HL-60/S4 treated with retinoic acid at 250 ng/mL for 4 days and 3 days (cell line): ENCODE results near the gene MPO.

Experiments used
- in situ Hi-C: fragments of 300-500 bp; cut with MboI; formaldehyde crosslinking; loops from 2 replicates; pipeline ENCODE4 v1.7.0; 2022; ENCODE audit warnings: low sequenced_read_pairs

Gene MPO

DNA sequence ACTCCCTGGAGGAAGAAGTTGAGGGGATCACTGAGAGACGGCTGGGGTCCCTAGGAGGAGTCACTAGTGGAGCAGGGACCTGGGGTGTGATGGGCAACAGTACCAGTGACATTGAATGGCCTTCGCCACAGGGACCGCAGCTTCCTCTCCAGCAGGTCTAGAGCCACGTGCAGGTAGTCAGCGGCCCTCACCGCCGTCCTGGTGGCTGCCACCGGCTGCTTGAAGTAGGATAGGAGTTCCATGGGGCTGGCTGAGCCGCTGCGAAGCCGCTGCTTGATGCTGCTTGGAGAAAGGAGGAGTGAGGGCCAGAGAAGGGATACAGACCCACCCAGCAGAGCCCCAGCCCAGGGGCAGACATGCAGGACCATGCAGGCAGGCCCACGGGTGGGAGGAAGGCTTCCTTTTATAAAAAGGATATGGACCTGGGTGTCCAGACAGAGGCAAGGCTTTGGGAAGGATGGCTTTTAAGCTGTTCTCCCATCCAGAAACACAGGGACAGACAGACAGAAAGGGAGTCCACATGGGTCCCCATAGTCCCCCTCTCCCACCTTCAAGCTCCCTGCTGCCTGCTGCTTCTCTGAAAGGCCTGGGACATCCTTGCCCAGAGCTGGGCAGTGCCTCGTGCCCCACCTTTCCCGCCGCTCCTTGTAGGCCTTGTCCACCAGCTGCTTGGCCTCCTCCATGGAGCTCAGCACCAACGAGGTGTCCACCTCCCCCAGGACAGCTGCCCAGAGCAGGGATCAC lies 827 bp downstream of the MPO start:
- in situ Hi-C loops = no loop called here

DNA sequence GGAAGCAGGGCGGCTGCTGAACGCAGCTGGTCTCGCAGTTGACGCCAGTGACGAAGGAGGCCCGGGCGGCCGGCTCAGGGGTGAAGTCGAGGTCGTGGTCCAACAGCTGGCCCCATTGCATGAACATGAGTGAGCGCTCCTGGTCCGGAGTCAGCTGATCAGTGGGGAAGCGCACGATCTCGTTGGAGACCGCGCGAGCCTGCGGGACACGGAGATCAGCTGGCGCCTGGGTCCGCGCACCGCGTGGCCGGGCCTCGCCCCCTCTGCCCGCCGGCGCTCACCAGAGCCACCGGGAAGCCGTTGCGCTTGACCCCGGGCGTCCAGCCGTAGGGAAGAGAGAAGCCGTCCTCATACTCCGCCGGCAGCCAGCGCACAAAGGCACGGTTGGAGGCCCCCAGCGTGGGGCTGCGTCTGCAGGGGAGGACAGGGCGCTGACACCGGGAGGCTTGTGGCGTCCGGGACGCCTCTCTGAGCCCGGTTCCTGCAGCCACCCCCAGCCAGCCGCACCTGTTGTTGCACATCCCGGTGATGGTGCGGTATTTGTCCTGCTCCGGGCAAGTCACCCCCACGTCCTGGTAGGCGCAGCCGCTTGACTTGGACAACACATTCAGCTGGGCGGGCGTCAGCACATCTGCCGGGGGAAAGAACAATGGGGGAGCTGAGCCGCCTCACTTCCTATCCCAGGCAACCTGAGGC lies 1.6 kb downstream of the MPO start:
- in situ Hi-C loops = no loop called here

DNA sequence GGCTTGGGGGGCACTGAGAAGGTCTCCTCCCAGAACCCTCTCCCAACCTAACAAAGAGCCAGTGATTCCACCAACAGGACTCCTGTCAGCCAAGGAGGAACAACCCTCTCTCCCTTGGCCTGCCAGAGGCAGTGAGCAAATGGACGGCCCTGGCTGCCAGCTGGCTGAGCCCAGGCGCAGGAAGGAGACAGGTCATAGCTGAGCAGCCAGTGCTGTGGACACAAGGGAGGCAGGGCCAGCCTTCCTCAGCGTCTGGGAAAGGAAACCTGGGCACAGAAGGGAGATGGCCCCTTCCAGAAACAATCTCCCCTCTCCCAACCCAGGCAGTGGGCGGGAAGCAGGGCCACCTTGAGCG lies 2.1 kb downstream of the MPO start:
- in situ Hi-C loops = no loop called here

DNA sequence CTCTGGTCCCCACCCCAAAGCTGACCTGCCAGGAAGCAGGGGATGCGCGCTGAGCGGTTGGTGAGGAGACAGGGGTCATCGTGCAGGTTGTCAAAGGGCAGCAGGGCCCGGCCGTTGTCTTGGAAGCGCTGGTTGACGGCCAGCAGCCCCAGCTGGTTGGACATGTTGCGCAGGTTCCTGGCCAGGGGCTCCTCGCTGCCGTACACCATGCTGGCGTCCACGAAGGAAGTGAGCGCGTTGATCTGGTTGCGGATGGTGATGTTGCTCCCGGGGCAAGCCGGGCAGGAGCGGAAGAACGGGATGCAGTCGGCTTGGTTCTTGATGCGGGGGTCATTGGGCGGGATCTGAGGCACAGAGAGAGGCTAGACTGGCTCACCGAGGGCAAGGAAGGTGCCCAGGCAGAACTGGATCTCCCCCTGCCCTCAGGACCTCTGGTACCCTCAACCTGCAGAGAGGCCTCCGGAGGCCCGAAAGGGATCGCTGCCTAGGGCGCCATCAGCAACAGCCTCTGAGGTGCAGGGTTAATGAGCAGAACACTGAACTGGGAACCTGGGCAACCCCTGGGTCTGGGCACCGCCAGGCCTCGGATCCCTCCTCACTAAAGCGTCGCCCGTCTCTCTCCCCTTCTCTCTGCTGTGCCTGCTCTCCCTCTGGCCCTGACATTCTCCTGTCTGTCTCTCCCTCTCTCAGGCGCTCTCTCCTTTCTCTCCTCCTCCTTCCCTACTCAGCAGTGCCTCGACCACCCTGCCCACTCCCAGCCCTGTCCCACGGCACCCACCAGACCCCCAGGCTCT lies 2.7 kb downstream of the MPO start:
- in situ Hi-C loops = no loop called here

DNA sequence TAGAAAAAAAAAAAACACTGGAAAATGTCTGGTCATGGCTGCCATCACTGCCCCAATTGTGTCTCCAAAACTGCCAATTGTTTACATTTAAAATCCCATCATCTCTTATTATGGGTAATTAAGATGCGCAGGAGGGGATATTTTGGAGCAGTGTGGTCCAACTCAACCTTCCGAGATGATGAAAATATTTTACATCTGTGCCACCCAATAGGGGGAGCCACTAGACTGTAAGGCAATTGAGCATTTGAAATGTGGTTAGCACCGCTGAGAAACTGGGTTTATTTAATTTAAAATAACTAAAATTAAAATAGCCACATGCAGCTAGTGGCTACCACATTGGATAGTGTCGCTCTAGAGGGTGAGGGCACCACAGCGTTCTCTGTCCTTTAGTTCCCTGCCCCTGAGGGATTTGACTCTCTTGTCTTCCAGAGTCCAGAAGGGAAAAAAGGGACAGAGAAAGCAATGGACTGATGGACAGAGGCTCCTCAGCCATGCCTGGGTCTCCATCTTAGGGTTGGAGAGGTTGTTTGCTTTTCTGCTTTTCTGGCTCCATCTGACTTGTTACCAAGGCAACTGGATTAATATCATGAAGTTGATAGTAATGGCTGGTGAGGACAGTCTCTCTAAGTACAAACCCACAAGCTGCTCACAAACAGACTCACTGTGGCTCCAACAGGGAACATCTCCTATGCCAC lies 3.5 kb downstream of the MPO start:
- in situ Hi-C loops = no loop called here

GRCh38 chr17:58276423-58276822 lies 4.3 kb downstream of the MPO start:
- in situ Hi-C loops = no loop called here

- in situ Hi-C loops = no loop called here
Observed at GRCh38 chr17:58275417-58275816, 5.3 kb downstream of the MPO start.

- in situ Hi-C loops = no loop called here
Observed at GRCh38 chr17:58273453-58274104, 7.2 kb downstream of the MPO start.

GRCh38 chr17:58272367-58273280 lies 8.1 kb downstream of the MPO start:
- in situ Hi-C loops = no loop called here

DNA sequence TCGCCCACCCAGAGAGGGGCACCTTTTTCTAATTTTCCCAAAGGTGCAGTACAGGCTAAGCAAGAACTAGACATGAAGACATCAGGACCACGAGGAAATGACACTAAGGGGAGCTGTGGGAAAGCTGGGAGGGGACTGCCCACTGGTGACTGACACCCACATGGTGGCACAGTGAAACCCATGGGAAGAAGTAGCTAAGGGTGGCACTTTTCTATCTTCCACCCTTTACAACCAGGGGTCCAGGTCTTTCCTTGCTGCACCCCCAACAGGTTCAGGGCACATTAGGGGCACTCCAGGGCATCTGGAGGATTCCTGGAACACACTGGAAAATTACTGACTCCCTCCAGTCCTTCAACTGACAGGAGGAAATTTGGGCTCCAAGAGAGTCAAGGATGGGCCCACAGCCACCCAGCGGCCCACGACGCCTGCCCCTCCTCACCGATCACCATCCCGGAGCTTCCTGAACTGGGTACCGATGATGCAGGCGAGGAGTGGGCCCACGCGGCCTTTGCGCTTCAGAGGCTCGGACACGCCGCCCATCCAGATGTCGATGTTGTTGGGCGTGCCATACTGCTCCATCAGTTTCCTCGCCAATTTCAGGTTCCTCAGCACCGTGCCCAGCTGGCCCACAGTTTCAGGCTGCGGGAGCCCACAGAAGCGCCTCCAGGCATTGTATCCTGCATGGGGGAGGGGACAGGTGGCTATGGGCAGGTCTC lies 9.4 kb downstream of the MPO start:
- in situ Hi-C loops = no loop called here

- in situ Hi-C loops = no loop called here
Observed at GRCh38 chr17:58270476-58271215, 10.1 kb downstream of the MPO start.

DNA sequence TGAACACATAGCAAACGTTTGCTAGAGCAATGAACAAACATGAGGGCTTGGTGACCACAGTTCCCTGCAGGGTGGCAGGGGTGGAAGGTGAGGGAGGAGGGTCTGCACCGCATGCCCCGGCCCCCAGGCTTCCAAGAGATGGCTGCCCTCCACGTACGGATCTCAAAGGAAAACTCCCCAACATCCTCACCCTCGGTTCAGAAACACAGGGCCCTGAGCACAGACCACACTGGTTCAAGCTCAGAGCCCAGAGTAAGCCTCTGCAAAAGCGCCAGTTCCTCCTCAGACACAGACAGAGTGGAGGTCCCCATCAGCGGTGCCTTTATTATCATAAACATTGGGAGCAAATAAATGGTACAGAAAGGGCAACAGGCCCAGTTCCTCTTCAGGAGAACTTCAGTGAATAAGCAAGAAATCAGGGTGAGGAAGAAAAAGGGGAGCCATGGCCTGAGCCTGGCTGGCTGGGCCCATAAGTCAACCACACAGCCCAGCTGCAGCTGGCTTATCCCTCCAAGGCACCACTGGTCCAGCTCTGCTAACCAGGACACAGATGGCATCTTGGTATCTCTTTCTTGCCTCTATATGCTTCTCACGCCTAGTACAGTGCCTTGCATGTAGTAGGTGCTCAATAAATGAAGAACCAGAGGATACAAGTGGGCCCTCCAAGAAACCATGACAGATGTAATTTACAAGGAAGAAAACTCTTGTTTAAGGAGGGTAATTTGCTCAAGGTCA lies 11.0 kb downstream of the MPO start:
- in situ Hi-C loops = no loop called here

- in situ Hi-C loops = no loop called here
Observed at GRCh38 chr17:58268774-58269556, 11.8 kb downstream of the MPO start.

DNA sequence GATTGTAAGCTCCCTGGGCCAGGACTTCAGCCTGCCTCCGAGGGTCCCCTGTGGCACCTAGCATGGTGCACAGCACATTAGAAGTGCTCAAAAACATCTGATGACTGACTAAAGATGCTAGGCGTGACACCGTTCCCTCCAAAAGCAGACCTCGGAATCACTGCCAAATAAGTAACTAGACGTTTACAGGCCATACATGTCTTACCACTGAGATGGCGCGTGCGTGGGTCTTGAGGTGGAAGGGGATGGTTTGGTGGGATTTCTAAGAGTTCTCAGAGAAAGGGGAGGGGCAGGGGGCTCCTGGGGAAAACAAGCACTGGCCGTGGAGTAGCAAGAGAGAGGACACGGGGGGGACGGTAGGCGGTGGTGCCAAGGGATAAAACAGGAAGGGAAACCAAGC lies 12.4 kb downstream of the MPO start:
- in situ Hi-C loops = no loop called here

- in situ Hi-C loops = no loop called here
Observed at GRCh38 chr17:58267347-58268324, 13.1 kb downstream of the MPO start.
